NCI-H226 (cell line): ENCODE results near the gene LRRC9.
"Not testable (repeated sequence)": the region's sequence is repeated elsewhere in the genome, so short reads cannot be mapped to it uniquely, and the experiment has no call there.

Experiments used
- DNase-seq: peaks from one replicate; pipeline ENCODE4 v3.0.0-alpha.2; 2015

LRRC9 gene

GRCh38 chr14:59959668-59960067 is 39.7 kb downstream of the LRRC9 start:
- no peak for DNase-seq

DNA sequence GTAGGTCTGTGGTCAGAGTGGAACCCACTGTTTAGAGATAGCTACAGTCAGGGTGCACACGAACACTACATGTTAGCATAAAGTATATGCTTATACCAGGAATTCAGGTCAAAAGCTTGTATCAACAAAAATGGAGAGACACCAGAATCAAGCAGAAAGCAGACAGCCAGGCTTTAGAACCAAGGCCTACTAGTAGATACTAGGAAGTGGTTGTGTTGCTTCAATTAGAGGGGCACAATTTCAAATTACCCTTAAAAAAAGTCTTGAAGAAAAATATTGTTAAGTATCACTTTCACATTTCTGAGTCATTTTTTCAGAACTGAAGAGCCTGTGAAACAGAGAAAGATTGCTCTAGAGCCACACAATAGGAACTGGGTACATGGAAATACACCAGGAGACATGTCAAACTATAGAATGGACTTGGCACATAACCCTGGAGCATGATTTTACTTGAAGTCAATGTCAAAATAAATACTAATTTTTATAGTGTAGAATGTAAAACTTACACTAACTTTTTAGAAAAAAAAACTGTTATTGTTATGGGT is 41.6 kb downstream of the LRRC9 start:
- no peak for DNase-seq

DNA sequence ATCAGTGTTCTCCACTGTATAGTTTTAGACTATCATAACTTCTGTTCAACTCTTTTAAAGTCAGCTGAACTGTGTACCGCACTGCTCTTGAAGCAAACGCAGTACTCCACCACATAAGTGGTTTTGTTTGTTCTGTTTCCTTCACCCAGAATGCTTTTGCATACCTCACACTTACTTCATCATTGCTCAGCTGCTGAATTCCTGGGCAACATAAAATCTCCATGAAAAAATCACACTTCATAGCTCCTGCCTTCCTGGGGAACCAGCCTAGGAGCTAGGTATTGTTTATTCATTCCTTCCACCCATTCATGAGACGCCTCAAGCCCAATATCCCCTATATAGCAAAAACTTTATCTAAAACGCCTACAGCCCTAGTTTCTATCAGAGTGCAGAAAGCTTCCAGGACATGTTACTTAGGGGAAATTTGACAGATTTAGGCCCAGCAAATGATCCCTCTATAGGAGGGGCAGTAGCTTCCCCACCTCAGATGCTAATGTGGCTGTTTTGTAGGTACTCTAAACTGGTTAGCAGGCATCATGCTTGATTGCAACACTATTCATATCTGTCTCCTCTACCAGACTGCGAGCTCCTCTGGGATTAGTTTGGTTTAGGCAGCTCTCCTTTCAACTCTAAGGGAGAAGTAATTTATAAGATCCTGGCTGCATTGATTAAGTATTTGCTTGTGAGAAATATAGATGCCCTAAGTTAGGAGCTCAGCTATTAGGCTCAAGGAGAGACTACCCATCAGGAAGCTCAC is 44.5 kb downstream of the LRRC9 start:
- DNase-seq: peak; percentile 3

DNA sequence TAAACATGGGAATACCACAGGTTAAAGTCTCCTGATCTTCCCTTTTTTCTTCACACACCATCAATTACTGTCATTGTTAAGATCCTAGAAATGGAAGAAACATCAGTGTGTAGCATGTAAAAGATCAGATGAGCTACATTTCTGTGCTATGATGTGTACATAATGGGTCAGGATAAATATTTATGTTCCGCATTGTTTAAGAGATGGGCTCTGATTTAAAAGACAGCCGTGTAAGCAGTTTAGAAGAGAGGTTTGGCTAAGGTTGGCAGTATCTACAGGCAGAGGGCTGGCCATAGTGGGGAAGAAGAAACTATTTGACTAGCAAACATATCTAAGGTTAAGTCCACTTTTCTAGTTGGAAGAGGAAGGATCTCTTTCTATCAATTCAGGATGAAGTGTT is 49.4 kb downstream of the LRRC9 start:
- DNase-seq: peak; percentile 3

GRCh38 chr14:59981564-59981963 is 61.6 kb downstream of the LRRC9 start:
- no peak for DNase-seq

GRCh38 chr14:59983048-59983447 is 63.1 kb downstream of the LRRC9 start:
- DNase-seq: no peak

DNA sequence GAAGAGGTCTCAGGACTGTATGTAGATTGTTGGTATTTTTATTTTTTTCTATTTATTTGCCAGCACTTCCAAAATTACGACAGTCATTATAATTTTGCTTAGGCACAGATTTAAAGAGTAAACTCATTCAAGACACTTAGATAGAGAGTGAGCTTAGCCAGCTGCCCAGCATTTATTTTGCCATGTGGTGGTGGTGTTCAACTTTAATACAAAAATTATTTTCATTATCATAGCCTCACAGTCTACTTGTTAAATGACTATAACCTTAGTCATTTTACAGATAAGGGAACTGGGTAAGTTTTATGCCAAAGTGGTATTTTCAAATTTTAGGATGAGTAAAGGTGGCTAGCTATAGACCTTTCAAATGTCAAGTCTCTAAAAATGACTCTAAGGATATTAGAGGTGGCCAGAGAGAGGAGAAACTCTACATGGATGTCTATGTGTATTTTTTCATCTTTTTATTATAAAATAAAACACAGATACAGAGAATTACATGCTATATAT is 66.7 kb downstream of the LRRC9 start:
- peak; percentile 3 for DNase-seq

GRCh38 chr14:59997449-59997848 is 77.5 kb downstream of the LRRC9 start:
- DNase-seq: peak; percentile 60

GRCh38 chr14:59997966-59998365 is 78.0 kb downstream of the LRRC9 start:
- no peak for DNase-seq

- no peak for DNase-seq
Observed at GRCh38 chr14:59998564-59998963, 78.6 kb downstream of the LRRC9 start.

DNA sequence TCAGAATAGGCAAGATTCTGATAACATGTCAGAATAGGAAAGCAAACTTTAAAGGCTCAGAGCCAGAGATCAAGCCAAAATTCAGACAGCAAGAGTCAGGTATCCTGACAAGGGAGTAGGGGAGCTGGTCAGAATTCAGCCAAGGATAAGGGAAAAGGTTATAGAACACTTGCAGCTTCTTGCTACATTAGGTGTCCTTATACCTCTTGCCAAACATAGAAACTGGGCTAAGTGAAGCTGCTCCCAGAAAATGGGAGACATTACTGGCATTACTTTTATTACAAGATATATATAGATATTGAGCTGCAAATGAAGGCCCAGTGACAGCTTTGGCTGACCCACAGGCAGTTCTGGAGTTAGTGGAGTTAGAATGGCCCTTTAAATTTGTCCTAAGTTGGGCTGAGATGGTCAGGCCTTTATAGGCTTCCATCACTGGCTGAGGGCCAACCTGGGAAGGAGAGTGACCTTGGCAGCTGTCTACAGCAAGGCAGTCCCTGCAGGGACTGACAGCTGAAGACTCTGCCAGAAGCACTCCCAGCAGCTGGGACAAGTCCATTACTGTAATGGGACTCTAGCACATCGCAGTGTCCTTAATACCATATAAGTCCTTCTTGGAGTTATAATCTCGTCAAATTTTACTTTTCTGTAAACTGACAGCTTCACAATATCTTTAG is 83.0 kb downstream of the LRRC9 start:
- no peak for DNase-seq

DNA sequence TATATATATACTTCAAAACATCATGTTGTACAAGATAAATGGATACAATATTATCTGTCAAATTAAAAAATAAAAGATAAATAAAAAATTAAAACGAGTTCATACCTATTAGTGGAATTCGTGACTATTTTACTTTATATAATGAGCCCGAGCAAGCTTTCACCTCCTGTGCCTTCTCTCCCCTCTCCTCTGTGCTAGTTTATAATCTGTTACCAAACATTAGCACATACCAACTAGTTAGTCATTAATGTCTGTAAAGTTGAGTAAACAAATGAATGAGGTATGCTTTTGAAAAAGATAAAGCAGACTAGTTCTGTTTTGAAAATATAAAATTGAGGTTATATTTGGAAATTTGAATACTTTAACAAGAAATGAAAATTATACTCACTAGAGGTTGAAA is 84.0 kb downstream of the LRRC9 start:
- DNase-seq: no peak

- no peak for DNase-seq
Observed at GRCh38 chr14:60008042-60008441, 88.1 kb downstream of the LRRC9 start.

GRCh38 chr14:60010263-60010662 is 90.3 kb downstream of the LRRC9 start:
- not testable (repeated sequence) for DNase-seq

GRCh38 chr14:60014402-60014801 is 94.5 kb downstream of the LRRC9 start:
- no peak for DNase-seq

DNA sequence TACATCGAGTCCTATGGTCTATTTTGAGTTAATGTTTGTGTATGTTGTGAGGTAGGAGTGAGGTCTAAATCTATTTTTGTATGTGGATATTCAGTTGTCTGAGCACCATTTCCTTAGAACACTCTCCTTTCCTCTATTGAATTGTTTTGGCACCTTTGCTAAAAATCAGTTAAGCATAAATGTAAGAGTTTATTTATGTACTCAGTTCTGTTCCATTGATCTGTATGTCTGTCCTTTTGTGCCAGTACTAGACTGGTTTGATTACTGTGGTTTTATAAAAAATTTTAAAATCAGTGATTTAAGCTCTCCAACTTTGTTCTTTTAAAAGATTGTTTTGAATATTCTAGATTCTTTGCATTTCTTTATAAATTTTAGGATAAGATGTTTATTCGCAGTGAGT is 101.7 kb downstream of the LRRC9 start:
- DNase-seq: no peak

GRCh38 chr14:60025571-60025970 is 105.6 kb downstream of the LRRC9 start:
- DNase-seq: no peak

- DNase-seq: no peak
Observed at GRCh38 chr14:60035177-60035576, 115.2 kb downstream of the LRRC9 start.

DNA sequence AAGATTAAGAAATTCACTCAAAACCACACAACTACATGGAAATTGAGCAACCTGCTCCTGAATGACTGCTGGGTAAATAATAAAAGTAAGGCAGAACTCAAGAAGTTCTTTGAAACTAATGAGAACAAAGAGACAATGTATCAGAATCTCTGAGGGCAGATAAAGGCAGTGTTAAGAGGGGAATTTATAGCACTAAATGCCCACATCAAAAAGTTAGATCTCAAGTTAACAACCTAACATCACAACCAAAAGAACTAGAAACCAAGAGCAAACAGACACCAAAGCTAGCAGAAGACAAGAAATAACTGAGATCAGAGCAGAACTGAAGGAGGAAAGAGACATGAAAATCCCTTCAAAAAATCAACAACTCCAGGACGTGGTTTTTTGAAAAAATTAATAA is 128.0 kb downstream of the LRRC9 start:
- not testable (repeated sequence) for DNase-seq

DNA sequence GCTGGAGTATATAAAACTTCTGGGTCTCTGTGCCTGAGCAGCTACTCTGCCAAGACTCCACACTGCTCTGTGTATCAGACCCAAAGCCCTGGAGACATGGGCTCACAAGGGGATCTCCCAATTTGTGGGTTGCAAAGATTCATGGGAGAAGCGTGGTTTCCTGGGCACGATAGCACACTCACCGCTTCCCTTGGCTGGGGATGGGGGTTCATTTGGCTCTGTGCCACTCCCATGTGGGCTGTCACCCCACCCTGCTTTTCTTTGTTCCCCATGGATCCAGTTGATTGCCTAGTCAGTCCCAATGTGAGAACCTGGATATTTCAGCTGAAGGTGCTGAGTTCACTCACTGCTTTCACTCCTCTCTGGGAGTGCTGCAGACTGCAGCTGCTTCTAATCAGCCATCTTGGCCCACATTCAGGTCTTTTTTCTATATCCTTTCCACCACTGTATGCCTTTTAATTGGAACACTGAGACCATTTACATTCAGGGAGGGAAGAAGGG is 131.8 kb downstream of the LRRC9 start:
- DNase-seq: no peak

- DNase-seq: no peak
Observed at GRCh38 chr14:60058087-60058486, 138.1 kb downstream of the LRRC9 start.

DNA sequence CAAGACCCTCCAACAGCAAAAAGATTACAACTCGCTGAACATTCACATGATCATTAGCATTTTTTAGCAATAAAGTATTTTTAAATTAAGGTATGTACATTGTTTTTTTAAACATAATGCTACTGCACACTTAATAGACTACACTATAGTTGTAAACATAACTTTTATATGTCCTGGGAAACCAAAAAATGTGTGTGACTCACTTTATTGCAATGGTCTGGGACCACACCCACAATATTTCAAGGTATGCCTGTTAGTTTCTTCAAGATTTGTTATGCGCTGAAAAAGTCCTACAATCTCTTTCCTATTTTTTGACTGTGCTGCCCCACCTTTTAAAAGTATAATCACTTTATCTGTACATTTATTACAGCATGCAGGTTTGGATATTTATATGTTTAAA is 141.4 kb downstream of the LRRC9 start:
- DNase-seq: no peak

DNA sequence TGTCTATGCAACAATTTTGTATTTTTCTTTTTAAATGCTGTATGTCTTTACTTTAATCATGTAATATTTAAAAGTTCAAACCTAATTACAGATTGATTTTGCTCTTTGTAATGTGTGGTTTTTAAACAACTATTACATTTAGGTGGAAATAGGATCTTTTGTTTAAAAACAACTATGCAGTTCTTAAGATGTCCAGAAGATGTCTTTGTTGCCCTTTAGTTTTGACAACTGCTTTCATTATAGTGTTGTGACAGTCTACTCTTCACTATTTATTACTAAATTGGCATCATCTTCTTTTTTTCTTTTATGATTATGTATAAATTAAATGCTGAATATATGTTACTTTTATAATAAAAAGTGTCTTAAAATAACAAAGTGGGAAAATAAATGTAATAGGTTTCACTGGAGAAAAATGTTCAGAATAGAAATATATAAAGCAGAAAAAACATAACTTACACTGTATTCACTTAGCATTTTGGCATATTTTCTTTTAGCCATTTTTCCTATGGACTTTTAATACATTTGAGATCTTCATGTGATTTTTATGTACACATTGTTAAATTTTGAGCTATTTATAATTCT is 144.6 kb downstream of the LRRC9 start:
- DNase-seq: no peak

- DNase-seq: no peak
Observed at GRCh38 chr14:60067882-60068281, 147.9 kb downstream of the LRRC9 start.
